ACC112 (cell line): ENCODE measurements around the gene HPCA.

Experiments
- H2AFZ ChIP-seq: fragments of 200-600 bp; sonication (generic); one replicate; pipeline ENCODE4 v1.6.0; 2017; ENCODE audit warnings: antibody characterized with exemption, low read length; ENCODE audit not compliant: unreplicated experiment
- H3K27ac ChIP-seq: fragments of 200-600 bp; sonication (generic); 2 replicates; pipeline ENCODE4 v1.5.1; 2014; ENCODE audit warnings: low read depth, mild to moderate bottlenecking, antibody characterized with exemption, low read length, moderate library complexity
- H3K27me3 ChIP-seq: fragments of 200-600 bp; sonication (generic); 2 replicates; pipeline ENCODE4 v1.6.1; 2014; ENCODE audit warnings: mild to moderate bottlenecking, antibody characterized with exemption, low read length, moderate library complexity, mixed read lengths; ENCODE audit not compliant: insufficient read depth
- H3K36me3 ChIP-seq: fragments of 200-600 bp; sonication (generic); 2 replicates; pipeline ENCODE4 v1.6.1; 2016; ENCODE audit warnings: mild to moderate bottlenecking, antibody characterized with exemption, low read length, moderate library complexity, mixed read lengths; ENCODE audit not compliant: insufficient read depth
- H3K4me1 ChIP-seq: fragments of 200-600 bp; sonication (generic); one replicate; pipeline ENCODE4 v1.6.1; 2016; ENCODE audit warnings: low read length, mixed read lengths; ENCODE audit not compliant: insufficient read depth, unreplicated experiment, control insufficient read depth
- H3K4me3 ChIP-seq: fragments of 200-600 bp; sonication (generic); 2 replicates; pipeline ENCODE4 v1.5.1; 2014; ENCODE audit warnings: mild to moderate bottlenecking, low read depth, low read length
- H3K79me2 ChIP-seq: fragments of 200-600 bp; sonication (generic); one replicate; pipeline ENCODE4 v1.6.0; 2016; ENCODE audit warnings: low read length; ENCODE audit not compliant: control insufficient read depth, unreplicated experiment, insufficient read depth

Gene HPCA

GRCh38 chr1:32863881-32864245 lies 22.4 kb upstream of the HPCA start:
- Histone ChIP-seq H3K36me3 (0 out of 2 replicates have a peak, but pooled peaks cover 3% of the 10 kb centered on the region), H2AFZ (no peak overlapping the region), H3K79me2 (no peaks in the 10 kb centered on the region), H3K4me3 (no peak overlapping the region), H3K4me1 (peaks cover 10% of the 10 kb centered on the region), H3K27ac (no peak overlapping the region), H3K27me3 (no peaks in the 10 kb centered on the region)

- Histone ChIP-seq H2AFZ (no peak overlapping the region), H3K36me3 (0 out of 2 replicates have a peak, but pooled peaks cover 2% of the 10 kb centered on the region), H3K27ac (no peak overlapping the region), H3K4me1 (peaks cover 10% of the 10 kb centered on the region), H3K4me3 (no peak overlapping the region), H3K27me3 (no peaks in the 10 kb centered on the region), H3K79me2 (no peaks in the 10 kb centered on the region)
Measured at GRCh38 chr1:32864375-32865019, 21.8 kb upstream of the HPCA start.

DNA sequence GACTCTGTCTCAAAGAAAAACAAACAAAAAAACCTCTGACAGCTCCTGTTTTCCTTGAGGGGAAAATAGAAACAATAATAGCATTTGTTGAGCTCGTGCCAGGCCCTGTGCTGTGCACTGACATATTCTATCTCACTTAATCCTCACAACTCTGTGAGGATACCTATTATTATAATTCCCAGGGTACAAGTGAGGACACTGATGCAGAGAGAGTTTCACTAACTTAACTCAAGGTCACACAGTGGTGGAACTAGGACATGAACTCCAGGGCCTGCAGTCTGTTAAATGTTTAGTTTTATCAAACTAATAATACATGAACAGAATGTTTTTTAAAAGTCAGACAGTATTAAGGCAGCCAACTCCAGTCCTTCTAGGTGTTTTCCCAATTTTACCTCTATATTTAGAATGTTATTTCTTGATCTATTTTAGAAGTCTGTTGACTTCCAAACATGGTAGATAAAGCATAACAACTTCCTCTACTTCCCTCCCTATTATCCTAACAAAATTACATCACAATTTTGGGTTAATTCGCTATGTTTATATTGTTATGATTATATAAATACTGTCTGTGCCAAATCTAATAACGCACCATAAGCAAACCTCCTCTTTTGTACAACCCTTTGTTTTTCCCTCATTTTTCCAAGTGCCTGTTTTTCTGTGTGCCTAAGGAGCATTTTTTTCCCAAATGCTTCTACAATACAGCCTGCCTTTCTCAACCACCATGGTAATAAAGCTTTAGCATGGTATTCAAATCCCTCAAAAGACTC lies 20.5 kb upstream of the HPCA start:
- Histone ChIP-seq H3K79me2 (no peaks in the 10 kb centered on the region), H3K4me3 (no peak overlapping the region), H3K27me3 (peaks cover 8% of the 10 kb centered on the region), H3K4me1 (peaks cover 10% of the 10 kb centered on the region), H3K27ac (no peak overlapping the region), H2AFZ (no peak overlapping the region), H3K36me3 (no peaks in the 10 kb centered on the region)

DNA sequence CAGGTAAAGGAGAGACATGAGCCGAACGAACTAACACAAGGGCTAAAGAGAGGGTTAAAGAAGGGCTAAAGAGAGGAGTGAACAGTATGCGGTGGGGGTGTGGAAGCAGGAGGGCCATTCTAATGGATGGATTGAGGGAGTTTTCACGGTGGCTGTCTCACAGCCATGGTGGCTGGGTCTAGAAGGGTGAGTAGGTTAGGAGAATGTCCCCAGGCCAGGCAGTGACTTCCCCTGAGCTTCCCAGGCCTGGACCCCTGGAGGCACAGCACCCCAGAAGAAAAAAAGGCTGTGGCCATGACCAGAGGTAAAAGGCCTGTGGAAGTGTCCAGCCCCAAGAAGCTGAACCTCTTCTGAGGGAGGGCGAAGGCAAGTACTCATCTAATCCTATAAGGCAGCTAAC lies 19.1 kb upstream of the HPCA start:
- Histone ChIP-seq H3K79me2 (no peaks in the 10 kb centered on the region), H3K4me3 (no peak overlapping the region), H3K4me1 (no peaks in the 10 kb centered on the region), H2AFZ (no peak overlapping the region), H3K36me3 (no peaks in the 10 kb centered on the region), H3K27me3 (peaks cover 21% of the 10 kb centered on the region), H3K27ac (no peak overlapping the region)

- no peaks in the 10 kb centered on the region for H3K79me2 ChIP-seq
- H3K27me3 ChIP-seq, result peaks cover 22% of the 10 kb centered on the region
- H2AFZ ChIP-seq, result no peak overlapping the region
- no peaks in the 10 kb centered on the region for H3K36me3 ChIP-seq
- no peak overlapping the region for H3K27ac ChIP-seq
- no peaks in the 10 kb centered on the region for H3K4me1 ChIP-seq
- H3K4me3 ChIP-seq, result no peak overlapping the region
Measured at GRCh38 chr1:32867671-32868070, 18.6 kb upstream of the HPCA start.

DNA sequence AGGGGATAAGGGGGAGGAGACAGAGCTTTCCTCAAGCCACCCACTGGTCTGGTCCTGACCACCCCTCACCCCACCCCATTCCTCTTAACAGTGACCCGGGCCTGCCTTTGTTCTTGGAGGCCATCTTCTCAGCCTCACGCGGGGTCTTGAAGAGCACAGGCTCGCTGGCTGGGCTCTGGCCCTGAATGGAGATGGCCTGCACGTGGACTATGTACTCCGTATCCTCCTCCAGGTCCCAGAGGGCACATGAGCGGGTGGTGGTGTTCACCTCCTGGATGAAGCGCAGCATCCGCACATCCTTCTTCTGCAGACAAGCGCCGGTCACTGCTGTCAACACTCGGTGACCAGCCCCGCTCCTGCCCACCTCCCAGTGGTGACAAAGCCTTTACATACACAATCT lies 18.2 kb upstream of the HPCA start:
- Histone ChIP-seq H3K4me1 (no peaks in the 10 kb centered on the region), H3K27me3 (peaks cover 22% of the 10 kb centered on the region), H3K27ac (no peak overlapping the region), H3K4me3 (no peak overlapping the region), H3K36me3 (no peaks in the 10 kb centered on the region), H2AFZ (no peak overlapping the region), H3K79me2 (no peaks in the 10 kb centered on the region)

DNA sequence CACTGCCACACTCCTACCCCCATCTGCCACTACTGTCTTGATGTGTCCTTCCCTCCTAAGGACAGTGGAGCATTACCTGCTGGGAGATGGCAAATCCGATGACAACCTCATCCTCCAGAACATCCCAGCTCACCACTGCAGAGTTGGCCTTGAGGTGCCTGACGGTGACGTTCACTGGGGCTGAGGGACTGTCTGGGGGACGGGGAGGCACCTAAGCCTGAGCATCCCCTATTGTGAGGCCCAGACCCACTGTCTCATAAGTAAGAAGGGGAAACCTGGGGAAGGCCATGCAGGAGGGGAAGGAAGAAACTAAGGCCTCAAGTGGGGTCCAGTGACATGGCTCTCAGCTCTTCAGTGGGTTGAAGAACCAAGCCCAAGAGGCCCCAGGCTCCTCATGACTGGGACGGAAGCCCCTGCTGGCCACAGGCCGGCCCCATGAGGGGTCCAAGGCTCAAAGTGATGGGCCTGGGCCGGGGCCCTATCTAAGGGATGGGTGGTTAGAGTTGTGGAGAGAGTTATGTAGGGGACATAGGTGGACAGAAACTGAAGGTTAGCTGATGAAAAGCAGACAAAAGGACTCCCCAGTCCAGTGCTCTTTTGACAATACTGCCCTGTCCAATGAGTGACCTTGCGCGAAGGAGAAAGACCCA lies 17.4 kb upstream of the HPCA start:
- peaks cover 22% of the 10 kb centered on the region for H3K27me3 ChIP-seq
- H3K27ac ChIP-seq, result no peak overlapping the region
- no peak overlapping the region for H2AFZ ChIP-seq
- no peak overlapping the region for H3K4me3 ChIP-seq
- H3K36me3 ChIP-seq, result no peaks in the 10 kb centered on the region
- H3K79me2 ChIP-seq, result no peaks in the 10 kb centered on the region
- no peaks in the 10 kb centered on the region for H3K4me1 ChIP-seq

DNA sequence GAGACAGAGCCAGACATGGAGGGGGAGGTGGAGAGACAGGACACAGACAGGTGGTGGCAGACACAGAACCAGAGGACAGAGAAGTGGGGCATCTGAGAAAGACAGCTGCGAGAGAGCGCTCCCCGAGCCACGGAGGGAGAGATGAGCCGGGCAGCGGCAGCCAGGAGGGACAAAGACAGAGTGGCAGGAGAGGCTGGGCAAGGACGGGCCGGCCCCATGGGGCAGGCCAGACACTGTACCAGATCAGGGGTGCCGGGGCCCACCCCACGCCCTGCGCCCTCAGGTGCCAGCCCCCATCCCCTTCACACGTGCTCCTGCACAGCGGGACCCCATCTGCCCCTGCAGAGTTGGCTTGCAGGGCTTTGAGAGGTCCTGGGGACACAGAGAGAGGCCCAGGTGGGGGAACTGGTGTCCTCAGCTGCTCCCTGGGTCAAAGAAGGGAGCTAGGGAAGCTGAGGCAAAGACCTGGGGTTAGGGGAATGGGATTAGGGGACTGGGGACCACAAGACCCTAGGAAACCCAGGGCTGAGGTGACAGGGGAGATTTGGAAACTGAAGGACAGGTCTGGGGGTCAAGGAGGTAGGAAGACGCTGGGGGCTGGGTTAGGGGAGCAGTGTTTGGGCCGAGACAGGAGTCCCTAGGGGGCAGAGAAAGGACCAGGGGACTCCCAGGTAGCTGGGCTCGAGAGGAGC lies 16.2 kb upstream of the HPCA start:
- no peak overlapping the region for H2AFZ ChIP-seq
- H3K4me1 ChIP-seq, result no peaks in the 10 kb centered on the region
- no peaks in the 10 kb centered on the region for H3K79me2 ChIP-seq
- peaks cover 22% of the 10 kb centered on the region for H3K27me3 ChIP-seq
- peak overlapping the region; percentile 32; the same call in 1 of the 2 replicates for H3K4me3 ChIP-seq
- H3K27ac ChIP-seq, result no peak overlapping the region
- no peaks in the 10 kb centered on the region for H3K36me3 ChIP-seq

DNA sequence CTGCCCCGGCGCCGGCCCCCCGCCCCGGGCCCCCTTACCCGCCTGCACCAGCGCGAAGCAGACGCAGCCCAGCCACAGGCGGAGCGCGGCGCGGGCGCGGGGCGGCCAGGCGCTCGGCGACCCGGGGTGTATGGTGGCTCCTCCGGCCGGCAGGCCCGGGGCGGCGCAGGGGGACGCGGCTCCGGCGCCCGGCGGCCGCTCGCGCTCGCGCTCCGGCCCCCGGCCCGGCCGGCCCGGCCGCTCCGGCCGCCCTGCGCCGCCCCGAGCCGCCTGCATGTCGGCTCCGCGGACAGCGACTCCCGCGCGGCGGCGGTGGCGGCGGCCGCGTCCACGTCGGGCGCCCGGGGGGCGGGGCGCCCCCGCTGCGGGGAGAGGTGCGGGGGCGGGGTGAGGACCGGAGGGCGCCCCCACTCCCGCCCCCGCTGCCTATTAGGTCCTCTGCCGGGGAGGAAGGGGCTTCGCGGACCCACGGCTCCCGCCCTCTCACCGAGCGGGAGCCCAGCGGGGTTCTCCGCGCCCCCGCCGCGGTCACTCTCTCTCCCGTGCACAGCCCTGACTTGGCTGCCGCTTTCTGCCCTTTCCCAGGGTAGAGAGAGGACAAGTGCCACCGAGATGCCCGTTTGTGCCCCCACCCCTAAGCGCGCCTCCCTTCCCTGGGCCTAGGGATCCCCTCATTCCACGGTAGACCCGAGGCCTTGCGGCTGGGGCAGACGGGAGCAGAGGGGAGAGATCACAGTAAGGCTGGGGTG lies 15.5 kb upstream of the HPCA start, which contains the start of gene FNDC5:
Gene FNDC5, minus strand, starts transcription at position 298 of the 749 bp plus-strand sequence.
- no peaks in the 10 kb centered on the region for H3K36me3 ChIP-seq

More for the DNA sequence above, 15.5 kb upstream of the HPCA start, which contains the start of gene FNDC5:
- peak within 1 kb of the TSS; percentile 64 for H3K4me3 ChIP-seq
- peaks cover 22% of the 10 kb centered on the region for H3K27me3 ChIP-seq
- no peak within 1 kb of the TSS for H2AFZ ChIP-seq
- H3K4me1 ChIP-seq, result no peaks in the 10 kb centered on the region
- H3K27ac ChIP-seq, result no peak within 1 kb of the TSS
- no peaks in the 10 kb centered on the region for H3K79me2 ChIP-seq
